ENCODE measurements around the gene METRN.

METRN gene

GRCh38 chr16:726438-727290 is 11.7 kb downstream of the METRN start, which contains the start of the genes CCDC78 and HAGHL:
Gene CCDC78, minus strand, starts transcription at chr16:726443. Its CDS starts 76 bp downstream, at chr16:726367.
Gene HAGHL, plus strand, starts transcription at chr16:727106. Its CDS starts 404 bp downstream, at chr16:727510.
- no peak for TF ChIP-seq CTCF (IDR thresholded peaks at IDR 0.05)

GRCh38 chr16:727291-727977 is 12.5 kb downstream of the METRN start:
- TF ChIP-seq CTCF (IDR thresholded peaks at IDR 0.05), result no peak

GRCh38 chr16:728131-728889 is 13.4 kb downstream of the METRN start:
- no peak for TF ChIP-seq CTCF (IDR thresholded peaks at IDR 0.05)

- TF ChIP-seq CTCF (IDR thresholded peaks at IDR 0.05), result no peak
Observed at GRCh38 chr16:728890-729744, 14.2 kb downstream of the METRN start.

- no peak for TF ChIP-seq CTCF (IDR thresholded peaks at IDR 0.05)
Observed at GRCh38 chr16:729768-730665, 15.1 kb downstream of the METRN start.

- TF ChIP-seq CTCF (IDR thresholded peaks at IDR 0.05), result no peak
Observed at GRCh38 chr16:730666-731509, 16.0 kb downstream of the METRN start.

Measured in LNCAP (cell line).